K562 (cell line): ENCODE measurements around the gene SEL1L. TPM values are rescaled to one million over a fixed set of nuclear protein-coding genes. Genes with fewer than 3 reads are reported as not detected.

ENCODE experiments used
- BACH1 ChIP-seq: fragments of 200-800 bp; sonication (Bioruptor generic); IDR thresholded peaks from 2 replicates; pipeline ENCODE4 v1.6.1; 2016; ENCODE audit warnings: missing genetic modification characterization, missing compliant biosample characterization
- CBFA2T2 ChIP-seq: fragments of 450-650 bp; conservative IDR thresholded peaks from 2 replicates; pipeline ENCODE4 v1.6.1; 2017; ENCODE audit warnings: mild to moderate bottlenecking
- CBX5 ChIP-seq: IDR thresholded peaks from 2 replicates; pipeline ENCODE4 v1.6.1; 2014; ENCODE audit warnings: low read depth, borderline replicate concordance
- CEBPB ChIP-seq: fragments of 450-650 bp; IDR thresholded peaks from 2 replicates; pipeline ENCODE4 v1.6.1; 2016; ENCODE audit warnings: missing genetic modification characterization, missing compliant biosample characterization
- EGR1 ChIP-seq: fragments of 450-650 bp; conservative IDR thresholded peaks from 2 replicates; pipeline ENCODE4 v1.6.1; 2017; ENCODE audit warnings: mild to moderate bottlenecking
- ERF ChIP-seq: fragments of 450-650 bp; formaldehyde crosslinking; IDR thresholded peaks from 2 replicates; pipeline ENCODE4 v1.4.0; 2020; ENCODE audit warnings: mild to moderate bottlenecking, mixed read lengths
- ETS2 ChIP-seq: IDR thresholded peaks from 2 replicates; pipeline ENCODE4 v1.6.1; 2016; ENCODE audit warnings: borderline replicate concordance, missing genetic modification characterization, mild to moderate bottlenecking, moderate library complexity, missing compliant biosample characterization; ENCODE audit not compliant: poor library complexity, severe bottlenecking
- JUND ChIP-seq, 2 experiments: IDR thresholded peaks; 2 replicates in 1 of 2; 3 replicates in 1 of 2; pipeline ENCODE4 v1.6.1; 2011; ENCODE audit warnings: borderline replicate concordance in 2 of 2, low read depth in 2 of 2, low read length in 2 of 2, improper control_type of control experiment in 1 of 2, missing biosample characterization in 1 of 2, missing genetic modification characterization in 1 of 2, missing genetic modification reagents in 1 of 2
- L3MBTL2 ChIP-seq: fragments of 450-650 bp; IDR thresholded peaks from 2 replicates; pipeline ENCODE4 v1.6.1; 2016; ENCODE audit warnings: mild to moderate bottlenecking, moderate library complexity
- PKNOX1 ChIP-seq: fragments of 450-650 bp; IDR thresholded peaks from 2 replicates; pipeline ENCODE4 v1.6.1; 2016
- POLR2G ChIP-seq: fragments of 200-400 bp; formaldehyde crosslinking; IDR thresholded peaks from 2 replicates; pipeline ENCODE4 v1.6.1; 2017; ENCODE audit warnings: low read depth, mild to moderate bottlenecking, antibody characterized with exemption, low read length, moderate library complexity
- PYGO2 ChIP-seq: fragments of 450-650 bp; IDR thresholded peaks from 2 replicates; pipeline ENCODE4 v1.6.1; 2016; ENCODE audit warnings: mild to moderate bottlenecking, missing genetic modification characterization, moderate library complexity, missing compliant biosample characterization
- RFX5 ChIP-seq: IDR thresholded peaks from 2 replicates; pipeline ENCODE4 v1.6.1; 2011; ENCODE audit warnings: low read depth, mild to moderate bottlenecking, improper control_type of control experiment, low read length
- TRIM28 ChIP-seq: fragments of 450-650 bp; IDR thresholded peaks from 2 replicates; pipeline ENCODE4 v1.6.1; 2017
- TSC22D4 ChIP-seq: fragments of 450-650 bp; IDR thresholded peaks from 2 replicates; pipeline ENCODE4 v1.6.1; 2016; ENCODE audit warnings: missing genetic modification characterization, missing biosample characterization, control low read depth
- ZFX ChIP-seq: sonication (generic); formaldehyde crosslinking; IDR thresholded peaks from 2 replicates; pipeline ENCODE4 v1.8.0; 2022; ENCODE audit warnings: mild to moderate bottlenecking, missing genetic modification reagents, moderate library complexity
- ZNF134 ChIP-seq: fragments of 250-450 bp; sonication (Bioruptor Pico); conservative IDR thresholded peaks from 2 replicates; pipeline ENCODE4 v1.4.0; 2020
- ZNF445 ChIP-seq: fragments of 250-450 bp; sonication (Bioruptor Pico); IDR thresholded peaks from 2 replicates; pipeline ENCODE4 v1.4.0; 2020; ENCODE audit warnings: low read depth, mild to moderate bottlenecking, moderate library complexity
- ZNF639 ChIP-seq, 2 experiments: fragments of 200-800 bp in 1 of 2; sonication (Bioruptor generic) in 1 of 2; sonication (generic) in 1 of 2; formaldehyde crosslinking in 1 of 2; IDR thresholded peaks in 1 of 2; conservative IDR thresholded peaks in 1 of 2; 2 replicates each; pipeline versions ENCODE4 v1.5.0 to v1.6.1; 2016 to 2020; ENCODE audit warnings: missing compliant biosample characterization in 1 of 2, missing genetic modification characterization in 1 of 2, missing genetic modification reagents in 1 of 2
- polyA plus RNA-seq, 8 experiments: library from polyadenylated mRNA; depleted of rRNA in 4 of 8; stranded (reverse) in 5 of 8; unstranded in 3 of 8; fragments of >200 nt; fragmentation: Nextera tagmentation in 2 of 8; fragmentation: Illumina TruSeq in 1 of 8; extraction: Ambion mirVana in 2 of 8; extraction: Trizol in 1 of 8; gene quantifications; 2 replicates each; pipeline versions ENCODE4 v1.2.1 to v1.2.3, GENCODE V29; 2011 to 2014; ENCODE audit warnings: inconsistent platforms in 1 of 8, missing spikeins in 1 of 8
- total RNA-seq, 7 experiments: library from RNA; depleted of rRNA in 6 of 7; stranded (reverse); fragments of >200 nt in 6 of 7; fragmentation: Illumina TruSeq in 2 of 7; extraction: Trizol in 2 of 7; gene quantifications; 2 replicates each; pipeline versions ENCODE4 v1.2.1 to v1.2.3, GENCODE V29; 2011 to 2021; ENCODE audit warnings: low replicate concordance in 1 of 7
- TF ChIP-seq, protein P1 (sequence below): fragments of 250-450 bp; sonication (Bioruptor Pico); IDR thresholded peaks from 2 replicates; pipeline ENCODE4 v1.9.0; 2021; ENCODE audit warnings: mild to moderate bottlenecking
- TF ChIP-seq, protein P2 (sequence below), 3 experiments: fragments of 200-800 bp in 1 of 3; sonication (Bioruptor generic) in 1 of 3; sonication (generic) in 1 of 3; formaldehyde crosslinking in 1 of 3; IDR thresholded peaks; 2 replicates each; pipeline versions ENCODE4 v1.6.1 to v1.8.0; 2016 to 2022; ENCODE audit warnings: mild to moderate bottlenecking in 2 of 3, missing compliant biosample characterization in 2 of 3, missing genetic modification characterization in 2 of 3, missing genetic modification reagents in 1 of 3
- TF ChIP-seq, protein P3 (sequence below), 2 experiments: fragments of 450-650 bp; IDR thresholded peaks; 2 replicates each; pipeline ENCODE4 v1.6.1; 2016

Gene SEL1L
- total and polyA plus RNA-seq, 9 of the 15 experiments (the other 6 are each of a cell fraction or from before 2014, with no cell fraction given) = 7.7 to 21.1 (median 13.6) TPM

GRCh38 chr14:81533536-81534343 is at the start of gene SEL1L (continued):
- TF ChIP-seq, protein P1, sequence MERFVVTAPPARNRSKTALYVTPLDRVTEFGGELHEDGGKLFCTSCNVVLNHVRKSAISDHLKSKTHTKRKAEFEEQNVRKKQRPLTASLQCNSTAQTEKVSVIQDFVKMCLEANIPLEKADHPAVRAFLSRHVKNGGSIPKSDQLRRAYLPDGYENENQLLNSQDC = no peak
- peak; percentile 55 for TF ChIP-seq ZFX (CRISPR knock-in tag)
- TF ChIP-seq POLR2G = peak; percentile 96
- TF ChIP-seq CEBPB (tag) = no peak
- no peak for TF ChIP-seq ERF (CRISPR knock-in tag)
- peak; percentile 93 for TF ChIP-seq PKNOX1
- TF ChIP-seq, protein P2, sequence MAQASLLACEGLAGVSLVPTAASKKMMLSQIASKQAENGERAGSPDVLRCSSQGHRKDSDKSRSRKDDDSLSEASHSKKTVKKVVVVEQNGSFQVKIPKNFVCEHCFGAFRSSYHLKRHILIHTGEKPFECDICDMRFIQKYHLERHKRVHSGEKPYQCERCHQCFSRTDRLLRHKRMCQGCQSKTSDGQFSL (CRISPR knock-in tag; IDR thresholded peaks at IDR 0.05) = no peak
- TF ChIP-seq, protein P2 (tag; IDR thresholded peaks at IDR 0.05) = no peak
- TF ChIP-seq ZNF639 (CRISPR knock-in tag; conservative IDR thresholded peaks at IDR 0.05 in 1 of 2, IDR thresholded peaks at IDR 0.05 in 1 of 2) = no peak
- TF ChIP-seq RFX5 = no peak
- TF ChIP-seq JUND (IDR thresholded peaks at IDR 0.05; ENCODE audit: borderline replicate concordance, low read depth, low read length) = no peak; the same call in 1 of the 2 replicates
- TF ChIP-seq JUND (tag; IDR thresholded peaks at IDR 0.05; ENCODE audit: borderline replicate concordance, low read depth, low read length) = no peak; the same call in 2 of the 3 replicates
- no peak for TF ChIP-seq ZNF445 (CRISPR knock-in tag)
- no peak for TF ChIP-seq ZNF134 (CRISPR knock-in tag)
- TF ChIP-seq ETS2 (tag) = no peak
- TF ChIP-seq, protein P3, sequence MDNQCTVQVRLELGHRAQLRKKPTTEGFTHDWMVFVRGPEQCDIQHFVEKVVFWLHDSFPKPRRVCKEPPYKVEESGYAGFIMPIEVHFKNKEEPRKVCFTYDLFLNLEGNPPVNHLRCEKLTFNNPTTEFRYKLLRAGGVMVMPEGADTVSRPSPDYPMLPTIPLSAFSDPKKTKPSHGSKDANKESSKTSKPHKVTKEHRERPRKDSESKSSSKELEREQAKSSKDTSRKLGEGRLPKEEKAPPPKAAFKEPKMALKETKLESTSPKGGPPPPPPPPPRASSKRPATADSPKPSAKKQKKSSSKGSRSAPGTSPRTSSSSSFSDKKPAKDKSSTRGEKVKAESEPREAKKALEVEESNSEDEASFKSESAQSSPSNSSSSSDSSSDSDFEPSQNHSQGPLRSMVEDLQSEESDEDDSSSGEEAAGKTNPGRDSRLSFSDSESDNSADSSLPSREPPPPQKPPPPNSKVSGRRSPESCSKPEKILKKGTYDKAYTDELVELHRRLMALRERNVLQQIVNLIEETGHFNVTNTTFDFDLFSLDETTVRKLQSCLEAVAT (IDR thresholded peaks at IDR 0.05) = peak in 1 of 2 experiments; percentile 63; a peak in 1 of 4 replicates
- peak; percentile 51 for TF ChIP-seq L3MBTL2
- TF ChIP-seq PYGO2 (tag) = no peak
- no peak for TF ChIP-seq CBX5
- TF ChIP-seq CBFA2T2 = no peak
- TF ChIP-seq EGR1 = peak; percentile 5; the same call in 1 of the 2 replicates
- TF ChIP-seq BACH1 (tag) = peak; percentile 41; the same call in 1 of the 2 replicates
- no peak for TF ChIP-seq TRIM28
- no peak for TF ChIP-seq TSC22D4 (tag)
